GM18868 (cell line): ENCODE results near the gene MPHOSPH10.
"Not testable (repeated sequence)": the region's sequence is repeated elsewhere in the genome, so short reads cannot be mapped to it uniquely, and the experiment has no call there.

Experiments used
- ATAC-seq: cut with Tn5 transposase; IDR thresholded peaks from one replicate; pipeline ENCODE4 v1.9.1; 2021; ENCODE audit warnings: mild to moderate bottlenecking, moderate library complexity; ENCODE audit not compliant: unreplicated experiment

MPHOSPH10 gene

DNA sequence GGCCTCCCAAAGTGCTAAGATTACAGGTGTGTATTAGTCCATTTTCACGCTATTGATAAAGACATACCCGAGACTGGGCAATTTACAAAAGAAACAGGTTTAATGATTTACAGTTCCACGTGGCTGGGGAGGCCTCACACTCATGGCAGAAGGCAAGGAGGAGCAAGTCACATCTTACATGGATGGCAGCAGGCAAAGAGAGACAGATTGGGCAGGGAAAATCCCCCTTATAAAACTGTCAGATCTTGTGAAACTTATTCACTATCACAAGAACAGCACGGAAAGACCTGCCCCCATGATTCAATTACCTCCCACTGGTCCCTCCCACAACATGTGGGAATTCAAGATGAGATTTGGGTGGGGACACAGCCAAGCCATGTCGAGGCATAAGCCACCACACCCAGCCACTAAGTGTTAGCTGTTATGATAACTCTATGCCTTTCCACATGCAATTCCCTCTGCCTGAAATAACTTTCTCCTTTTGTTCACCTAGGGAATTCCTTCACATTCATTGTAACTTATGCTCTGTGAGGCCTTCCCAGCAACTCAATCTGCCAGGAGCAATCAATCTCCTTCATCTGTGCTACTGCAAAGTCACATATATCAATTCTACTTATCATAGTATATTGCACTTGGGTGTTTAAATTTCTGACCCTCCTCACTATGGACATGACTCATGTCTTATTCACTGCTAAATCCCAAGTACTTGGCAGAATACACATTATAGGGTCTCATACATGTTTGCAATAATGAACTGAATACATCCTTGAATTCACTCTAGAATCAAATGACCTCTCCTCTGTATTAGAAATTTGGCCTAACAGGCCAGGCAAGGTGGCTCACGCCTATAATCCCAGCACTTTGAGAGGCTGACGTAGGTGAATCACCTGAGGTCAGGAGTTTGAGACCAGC, 7.8 kb upstream of the MPHOSPH10 start:
- no peak for ATAC-seq

DNA sequence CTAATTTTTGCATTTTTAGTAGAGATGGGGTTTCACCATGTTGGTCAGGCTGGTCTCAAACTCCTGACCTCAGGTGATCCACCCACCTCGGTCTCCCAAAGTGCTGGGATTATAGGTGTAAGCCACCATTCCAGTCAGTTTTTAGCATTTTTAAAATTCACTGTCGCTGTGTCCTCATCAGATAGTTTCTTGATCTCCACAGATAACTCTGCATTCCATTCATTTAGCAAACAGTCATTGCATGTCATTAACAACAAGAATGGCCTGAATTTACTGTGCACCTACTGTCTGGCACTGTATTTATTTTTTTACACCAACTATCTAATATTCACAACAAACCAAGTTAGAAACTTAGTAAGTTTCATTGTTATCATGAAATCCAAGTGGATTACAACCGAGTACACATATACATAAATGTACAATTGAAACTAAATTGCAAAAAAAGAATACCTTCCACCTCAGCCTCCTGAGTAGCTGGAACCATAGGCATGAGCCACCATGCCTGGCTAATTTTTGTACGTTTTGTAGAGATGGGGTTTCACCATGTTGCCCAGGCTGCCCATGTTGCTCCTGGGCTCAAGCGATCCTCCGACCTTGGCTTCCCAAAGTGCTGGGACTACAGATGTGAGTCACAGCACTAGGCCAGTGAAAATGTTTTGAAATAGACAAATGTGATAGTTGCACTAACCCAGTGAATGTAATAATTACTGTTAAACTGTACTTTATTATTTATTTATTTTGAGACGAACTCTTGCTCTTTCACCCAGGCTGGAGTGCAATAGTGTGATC, 4.7 kb upstream of the MPHOSPH10 start:
- ATAC-seq: no peak

DNA sequence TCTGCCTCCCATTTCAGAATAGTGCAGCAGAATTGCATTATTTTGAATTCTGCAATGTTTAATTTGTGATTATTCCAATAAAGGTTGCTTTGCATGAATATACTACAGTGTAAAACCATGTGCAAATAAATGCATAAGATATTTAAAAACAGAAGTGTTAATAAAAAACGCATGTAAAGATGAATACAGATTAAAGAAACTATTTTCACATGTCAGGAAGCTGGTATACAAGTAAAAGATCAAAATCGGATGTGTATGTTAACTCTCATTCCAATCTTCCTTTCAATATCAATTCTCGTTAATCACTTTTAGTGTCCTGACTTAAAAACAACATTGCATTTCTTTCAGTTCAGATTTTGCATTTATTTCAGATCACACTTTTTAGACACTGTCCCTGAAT, 3.5 kb upstream of the MPHOSPH10 start:
- ATAC-seq: no peak

DNA sequence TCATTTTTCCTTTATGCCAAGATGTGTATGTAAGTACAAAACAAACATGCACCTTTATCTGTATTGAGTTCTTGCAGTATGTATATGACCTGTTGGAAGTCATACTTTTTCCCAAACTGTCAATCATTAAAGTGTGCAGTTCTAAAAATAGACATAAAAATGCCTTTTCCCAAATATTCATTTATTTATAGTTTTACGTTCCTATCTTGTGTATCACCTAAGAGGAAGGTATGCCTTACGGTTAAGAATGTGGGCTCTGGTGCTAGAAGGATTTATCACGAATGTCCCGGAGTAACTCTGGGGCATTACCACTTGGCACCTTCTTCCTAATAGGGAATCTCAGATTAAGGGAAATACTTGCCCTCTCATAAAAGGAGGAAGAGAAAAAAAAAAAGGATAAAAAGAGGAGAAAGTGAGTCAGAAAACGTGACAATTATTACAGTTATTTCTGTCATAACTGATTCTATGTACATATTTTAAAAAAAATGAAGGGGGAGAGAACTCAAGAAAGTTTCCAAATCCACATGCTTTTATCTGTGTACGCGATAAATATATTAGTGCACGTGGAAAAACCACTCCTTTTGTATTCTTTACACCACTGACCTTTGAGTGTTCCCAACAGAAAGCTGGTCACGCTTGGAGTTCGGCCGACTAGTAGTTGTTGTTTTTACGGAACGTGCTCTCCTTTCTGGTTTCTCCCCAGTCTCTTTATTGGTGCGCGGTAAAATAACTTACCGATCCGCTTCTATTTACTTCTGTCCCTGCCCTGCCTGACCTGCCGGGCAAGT, 1.1 kb upstream of the MPHOSPH10 start:
- ATAC-seq: no peak

DNA sequence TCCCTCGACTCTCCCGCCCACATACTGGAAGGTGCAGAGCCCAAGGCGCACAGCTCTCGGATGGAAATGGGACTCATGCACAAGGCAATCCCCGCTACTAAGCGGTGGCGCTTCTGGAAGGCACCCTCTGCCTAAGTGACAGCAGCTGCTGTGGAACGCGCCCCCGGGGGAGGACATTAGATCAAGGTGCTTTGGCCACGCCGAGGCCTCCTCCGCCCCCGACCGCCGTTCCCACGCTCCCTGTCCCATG, 607 bp upstream of the MPHOSPH10 start:
- peak; percentile 44 for ATAC-seq

DNA sequence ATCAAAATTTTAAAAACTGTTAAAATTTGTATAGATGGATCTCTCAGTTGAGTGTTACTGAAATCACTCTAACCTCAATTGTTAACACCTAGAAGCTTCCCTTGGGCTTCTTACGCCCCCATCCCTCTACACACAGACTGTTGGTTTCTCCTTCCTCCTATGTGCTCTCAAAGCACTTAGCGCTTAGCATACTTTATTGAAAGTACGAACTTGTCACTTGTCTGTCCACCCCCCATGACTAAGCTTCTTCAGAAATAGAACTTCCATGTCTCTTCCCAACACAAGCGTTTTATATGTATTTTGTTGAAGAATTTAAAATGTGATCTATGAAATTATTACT, 441 bp downstream of the MPHOSPH10 start:
- no peak for ATAC-seq

DNA sequence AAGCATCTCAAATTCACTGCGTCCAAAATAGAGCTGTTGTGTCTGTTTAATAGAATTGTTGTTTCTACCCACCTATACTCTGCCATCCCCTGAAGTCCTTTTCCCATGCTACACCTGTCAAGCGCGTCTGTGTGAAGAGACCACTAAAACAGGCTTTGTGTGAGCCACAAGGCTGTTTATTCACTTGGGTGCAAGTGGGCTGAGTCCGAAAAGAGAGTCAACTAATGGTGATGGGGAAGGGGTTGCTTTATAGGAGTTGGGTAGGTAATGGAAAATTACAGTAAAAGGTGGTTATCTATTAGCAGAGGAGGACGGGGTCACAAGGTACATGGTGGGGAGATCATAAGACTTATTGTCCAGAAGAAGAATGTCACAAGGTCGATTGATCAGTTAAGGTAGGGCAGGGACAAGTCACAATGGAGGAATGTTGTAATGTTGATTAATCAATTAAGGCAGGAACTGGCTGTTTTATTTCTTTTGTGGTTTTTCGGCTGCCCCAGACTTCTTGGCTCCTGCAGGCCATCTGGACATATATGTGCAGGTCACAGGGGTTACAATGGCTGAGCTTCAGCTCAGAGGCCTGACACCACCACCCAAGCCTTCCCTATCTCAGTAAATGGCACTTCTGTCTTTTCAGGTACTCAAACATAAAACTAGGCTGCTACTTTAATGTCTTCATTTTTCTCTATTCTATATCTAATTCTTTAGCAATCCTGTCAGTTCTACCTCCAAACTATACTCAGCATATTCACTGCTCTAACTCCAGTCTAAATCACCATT, 1.1 kb downstream of the MPHOSPH10 start:
- not testable (repeated sequence) for ATAC-seq

DNA sequence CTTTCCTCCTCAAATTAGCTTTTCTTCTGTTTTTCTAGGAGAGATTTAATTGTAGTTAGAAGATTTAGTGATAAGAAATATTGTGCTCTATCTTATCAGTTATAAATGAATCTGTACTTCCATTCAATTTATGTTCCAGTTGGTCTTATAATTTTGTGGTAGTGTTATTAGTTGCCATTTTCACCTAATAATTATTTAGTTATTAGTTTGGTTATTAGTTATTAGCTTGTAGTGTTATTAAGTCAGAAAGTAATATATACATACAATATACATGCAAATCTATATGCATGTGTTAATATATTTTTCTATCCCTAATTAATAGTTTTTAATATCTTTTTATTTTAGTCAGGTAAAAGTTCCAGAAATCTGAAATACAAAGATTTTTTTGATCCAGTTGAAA, 3.2 kb downstream of the MPHOSPH10 start:
- no peak for ATAC-seq

DNA sequence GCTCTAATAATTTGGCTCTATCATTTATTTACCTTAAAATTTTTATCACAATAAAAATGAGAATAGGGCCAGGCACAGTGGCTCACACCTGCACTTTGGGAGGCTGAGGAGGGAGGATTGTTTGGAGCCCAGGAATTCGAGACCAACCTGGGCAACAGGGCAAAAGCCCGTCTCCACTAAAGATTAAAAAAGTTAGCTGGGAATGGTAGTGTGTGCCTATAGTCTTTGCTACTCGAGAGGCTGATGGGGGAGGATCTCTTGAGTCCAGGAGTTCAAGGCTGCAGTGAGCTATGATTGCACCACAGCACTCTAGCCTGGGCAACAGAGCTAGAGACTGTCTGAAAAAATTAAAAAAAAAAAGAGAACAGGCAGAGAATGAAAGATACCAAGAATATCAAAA, 5.7 kb downstream of the MPHOSPH10 start:
- ATAC-seq: no peak

DNA sequence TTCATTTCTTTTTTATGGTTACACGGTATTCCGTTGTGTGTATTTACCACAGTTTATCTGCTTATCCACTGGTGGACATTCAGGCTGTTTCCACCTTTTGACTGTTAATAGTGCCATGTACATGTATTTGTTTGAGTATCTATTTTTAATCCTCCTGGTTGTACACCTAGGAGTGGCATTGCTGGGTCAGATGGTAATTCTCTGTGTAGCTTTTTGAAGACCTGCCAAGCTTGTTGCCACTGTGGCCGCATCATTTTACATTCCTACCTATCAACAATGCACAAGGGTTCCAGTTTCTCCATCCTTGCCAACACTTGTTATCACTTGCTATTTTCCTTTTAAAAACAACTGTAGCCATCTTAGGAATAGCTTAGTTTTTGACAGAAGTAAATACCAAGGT, 13.3 kb downstream of the MPHOSPH10 start:
- ATAC-seq: no peak

DNA sequence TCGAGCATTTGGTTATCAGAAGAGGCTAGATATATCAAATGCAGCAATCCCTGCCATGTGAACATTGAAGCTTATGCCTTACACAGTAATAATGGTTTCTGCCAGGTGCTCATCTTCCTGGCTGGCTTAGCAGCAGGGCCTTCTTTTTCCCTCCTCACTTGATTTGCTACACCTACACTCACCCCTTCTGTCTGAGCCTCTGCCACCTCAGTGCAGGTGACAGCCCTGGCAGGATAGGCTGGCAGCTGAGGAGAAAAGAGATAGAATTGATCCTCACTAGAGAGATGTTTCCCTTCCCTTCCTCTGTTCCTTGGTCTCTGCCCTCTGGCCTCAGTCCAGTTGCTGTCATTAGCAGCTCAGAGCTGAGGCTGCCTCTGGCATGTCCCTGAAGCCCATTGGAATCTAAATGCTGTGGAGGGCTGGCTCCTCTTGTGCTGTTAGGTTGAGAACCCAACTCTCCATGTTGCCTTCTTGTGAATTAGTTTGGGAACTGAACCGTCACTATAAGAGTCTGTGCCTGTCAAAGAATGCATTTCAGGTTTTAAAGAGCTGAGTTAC, 18.2 kb downstream of the MPHOSPH10 start:
- ATAC-seq: no peak

DNA sequence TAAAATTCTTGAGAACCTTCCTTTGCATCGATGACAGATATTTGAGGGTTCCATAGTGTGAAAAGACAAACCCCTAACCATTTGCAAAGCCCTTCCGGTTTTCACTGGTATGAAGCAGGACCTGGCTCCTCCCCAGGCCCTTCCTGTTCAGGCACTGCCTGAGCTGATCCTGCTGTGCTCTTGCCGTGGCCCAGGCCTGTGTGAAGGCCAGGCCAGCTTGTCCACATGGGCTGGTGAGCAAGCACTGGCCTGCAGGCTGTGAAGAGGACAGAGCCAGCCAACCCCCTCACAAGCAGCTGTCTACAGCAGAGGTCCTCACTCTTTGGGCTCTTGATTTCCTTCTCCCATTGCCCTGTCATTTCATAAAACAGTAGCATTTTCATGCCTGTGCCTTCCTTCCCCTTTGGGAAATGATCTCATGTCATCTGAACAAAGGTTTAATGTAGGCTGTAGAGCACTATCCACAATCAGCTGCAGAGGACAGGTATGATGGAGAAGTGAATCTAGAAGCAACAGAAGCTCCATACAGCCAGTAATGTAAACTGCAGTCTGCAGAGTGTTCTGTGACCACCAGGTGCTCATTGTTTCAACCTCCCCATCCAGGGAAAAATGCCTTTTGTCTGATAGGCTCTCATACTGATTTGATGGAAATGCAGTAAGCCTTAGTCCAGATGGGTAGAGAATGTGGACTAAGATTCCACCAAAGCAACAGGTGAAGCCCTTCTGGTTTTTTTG, 19.8 kb downstream of the MPHOSPH10 start:
- no peak for ATAC-seq

DNA sequence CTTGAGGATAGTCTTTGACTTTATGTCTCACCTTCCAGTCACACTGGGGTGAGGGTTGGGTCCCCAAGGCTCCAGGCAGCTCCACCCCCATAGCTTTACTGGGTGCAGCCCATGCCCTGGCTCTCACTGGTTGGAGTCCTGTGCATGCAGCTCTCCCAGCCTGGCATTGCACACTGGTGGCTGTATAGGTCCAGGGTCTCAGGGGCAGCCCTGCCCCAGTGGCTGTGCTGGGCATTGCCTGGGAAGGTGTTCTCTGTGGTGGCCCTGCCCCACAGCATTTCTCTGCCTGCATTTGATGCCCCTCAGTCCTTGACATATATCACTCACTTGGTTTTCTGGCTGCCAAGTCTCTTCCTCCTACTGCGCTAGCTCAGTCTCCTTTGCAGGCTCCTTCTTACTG, 21.2 kb downstream of the MPHOSPH10 start:
- ATAC-seq: no peak

DNA sequence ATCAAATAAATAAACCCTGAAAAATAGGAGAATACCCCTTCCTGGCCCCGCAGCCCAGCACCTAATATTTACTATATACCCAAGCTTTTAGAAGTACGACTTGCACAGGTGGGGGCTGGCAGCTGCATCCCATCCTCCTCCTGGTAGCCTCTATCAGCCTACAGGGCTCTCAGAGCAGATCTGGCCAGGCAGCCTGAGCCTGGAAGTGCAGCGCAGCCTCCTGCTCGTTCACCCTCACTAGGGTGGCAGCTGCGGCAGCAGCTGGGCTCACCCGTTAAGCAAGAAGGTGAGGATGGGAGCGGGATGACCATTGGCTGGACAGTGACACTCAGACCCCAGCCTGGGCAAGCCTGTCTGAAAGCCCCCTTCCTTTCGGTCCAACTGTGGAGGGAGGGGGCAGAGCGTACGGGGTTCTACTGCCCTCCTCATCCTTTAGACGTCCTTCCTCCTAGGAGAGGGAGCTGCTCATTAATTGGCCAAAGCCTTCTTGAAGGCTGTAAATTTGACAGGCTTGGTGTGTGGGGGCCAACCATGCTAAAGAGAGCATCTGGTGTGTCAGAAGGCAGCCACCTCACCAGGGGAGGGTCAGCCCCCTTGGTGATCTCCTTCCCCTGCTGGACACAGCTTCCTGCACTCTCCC, 23.3 kb downstream of the MPHOSPH10 start:
- ATAC-seq: no peak

DNA sequence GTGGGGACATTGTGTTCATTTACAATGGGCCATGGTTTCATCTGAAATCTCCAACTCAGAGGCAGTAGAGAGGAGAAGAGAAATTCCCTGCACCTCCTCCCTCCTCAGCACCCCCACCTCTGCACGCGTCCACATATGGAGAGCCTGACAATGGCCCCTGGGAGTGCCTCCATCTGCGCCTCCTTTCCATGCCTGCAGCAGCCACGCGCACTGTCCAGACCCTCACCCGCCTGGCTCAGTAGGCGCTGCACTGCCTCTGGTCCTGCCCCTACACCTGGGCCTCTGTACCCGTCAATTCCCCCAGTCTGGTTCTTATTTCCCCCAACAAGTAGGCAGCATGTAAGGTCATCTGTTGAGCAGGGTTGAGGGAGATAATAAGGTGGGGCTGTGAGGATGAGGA, 23.8 kb downstream of the MPHOSPH10 start:
- no peak for ATAC-seq

DNA sequence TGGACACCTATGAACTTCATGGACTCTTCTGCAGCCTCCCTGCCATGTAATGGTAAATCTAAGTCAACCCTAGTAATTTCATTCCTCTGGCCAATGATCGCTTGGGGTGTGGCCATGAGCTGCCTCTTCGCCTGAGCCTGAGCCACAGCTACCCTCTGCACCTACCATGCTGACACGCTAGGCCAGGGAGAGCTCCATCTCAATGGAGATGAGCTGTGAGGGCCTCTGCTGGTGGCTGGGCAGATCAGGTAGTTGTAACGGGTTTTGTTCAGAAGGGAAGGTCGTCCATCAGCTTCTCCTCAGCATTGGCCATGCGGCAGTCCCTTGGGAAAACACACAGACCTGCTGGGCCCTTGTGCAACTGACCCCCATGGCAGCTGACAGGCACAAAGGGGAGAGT, 24.4 kb downstream of the MPHOSPH10 start:
- peak; percentile 78 for ATAC-seq

DNA sequence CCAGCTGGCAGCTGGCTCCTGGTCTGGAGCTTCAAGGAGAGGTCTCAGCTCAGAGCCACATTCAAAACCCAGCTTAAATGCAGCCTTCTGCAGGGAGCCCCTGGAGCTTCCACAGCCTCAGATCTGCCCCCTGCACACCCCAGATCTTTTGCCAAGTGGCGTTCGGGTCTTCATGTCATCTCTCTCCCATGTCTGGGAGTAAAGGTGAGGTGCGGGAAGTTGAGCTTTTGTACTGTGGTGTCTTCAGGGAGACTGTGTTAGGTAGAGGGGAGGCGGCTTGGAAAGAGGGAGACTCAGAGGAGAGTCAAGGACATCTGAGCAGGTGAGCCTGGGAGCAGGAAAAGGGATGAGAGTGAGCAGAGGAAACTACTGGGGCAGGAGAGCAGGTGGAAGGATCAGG, 25.4 kb downstream of the MPHOSPH10 start:
- ATAC-seq: no peak

DNA sequence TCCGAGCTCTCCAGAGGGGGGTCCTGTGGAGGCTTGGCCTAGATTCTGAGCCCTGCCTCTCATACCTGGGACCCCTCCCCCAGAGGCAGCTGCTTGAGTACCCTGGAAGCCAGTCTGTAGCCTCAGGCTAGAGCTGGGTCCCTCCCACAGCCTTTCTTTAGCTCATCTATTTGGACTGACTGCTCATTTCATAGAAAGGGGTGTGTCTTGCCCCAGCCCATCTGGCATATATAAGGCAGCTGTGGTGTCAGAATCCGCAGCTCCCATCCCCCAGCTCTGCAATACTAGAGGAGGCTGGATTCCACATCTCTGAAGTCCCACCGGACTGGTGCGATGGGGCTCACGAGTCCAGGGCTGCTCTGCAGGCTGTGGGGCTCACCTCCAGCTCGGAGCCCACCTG, 26.1 kb downstream of the MPHOSPH10 start:
- no peak for ATAC-seq

DNA sequence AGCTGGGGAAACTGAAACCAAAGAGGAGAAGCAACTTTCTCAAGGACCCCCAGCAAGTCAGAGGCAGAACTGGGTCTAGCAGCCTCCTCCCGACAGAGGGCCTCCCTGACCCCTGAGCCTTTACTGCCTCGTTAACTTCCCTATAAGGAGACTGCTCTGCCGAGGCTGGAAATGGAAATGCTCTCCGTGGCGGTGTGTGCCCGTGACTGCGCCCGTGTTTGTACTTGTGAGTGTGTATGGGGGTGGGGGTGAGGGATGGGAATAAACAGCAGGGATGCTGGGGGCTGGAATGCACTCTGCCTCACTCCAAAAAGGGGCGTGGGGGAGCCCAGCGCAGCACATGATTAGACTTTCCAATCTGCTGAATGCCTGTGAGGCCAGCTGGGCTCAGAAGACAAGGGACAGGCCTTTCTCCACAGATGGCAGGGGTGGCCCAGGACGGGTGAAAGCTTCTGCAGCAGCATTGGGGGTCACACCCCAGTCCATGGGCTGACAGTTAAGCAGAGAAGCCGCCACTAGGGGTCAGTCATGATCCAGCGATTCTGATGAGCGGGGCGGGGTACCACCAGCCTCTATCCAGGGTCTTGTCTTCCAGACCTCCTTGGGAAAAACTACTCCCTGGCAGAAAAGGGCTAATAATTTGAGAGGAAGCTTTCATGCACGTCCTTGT, 26.8 kb downstream of the MPHOSPH10 start:
- ATAC-seq: peak; percentile 67
